Bronchus fibroblast of lung (primary cell): ENCODE measurements around the gene DSN1. TPM values are rescaled to one million over a fixed set of nuclear protein-coding genes. Genes with fewer than 3 reads are reported as not detected.

Source experiments
- total RNA-seq: library from RNA; depleted of rRNA; stranded (reverse); fragments of >200 nt; gene quantifications from 2 replicates; pipeline ENCODE4 v1.2.3, GENCODE V29; 2015

Gene DSN1, protein sequence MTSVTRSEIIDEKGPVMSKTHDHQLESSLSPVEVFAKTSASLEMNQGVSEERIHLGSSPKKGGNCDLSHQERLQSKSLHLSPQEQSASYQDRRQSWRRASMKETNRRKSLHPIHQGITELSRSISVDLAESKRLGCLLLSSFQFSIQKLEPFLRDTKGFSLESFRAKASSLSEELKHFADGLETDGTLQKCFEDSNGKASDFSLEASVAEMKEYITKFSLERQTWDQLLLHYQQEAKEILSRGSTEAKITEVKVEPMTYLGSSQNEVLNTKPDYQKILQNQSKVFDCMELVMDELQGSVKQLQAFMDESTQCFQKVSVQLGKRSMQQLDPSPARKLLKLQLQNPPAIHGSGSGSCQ
- total RNA-seq = 30.6 and 37.2 TPM in 2 replicates

DNA sequence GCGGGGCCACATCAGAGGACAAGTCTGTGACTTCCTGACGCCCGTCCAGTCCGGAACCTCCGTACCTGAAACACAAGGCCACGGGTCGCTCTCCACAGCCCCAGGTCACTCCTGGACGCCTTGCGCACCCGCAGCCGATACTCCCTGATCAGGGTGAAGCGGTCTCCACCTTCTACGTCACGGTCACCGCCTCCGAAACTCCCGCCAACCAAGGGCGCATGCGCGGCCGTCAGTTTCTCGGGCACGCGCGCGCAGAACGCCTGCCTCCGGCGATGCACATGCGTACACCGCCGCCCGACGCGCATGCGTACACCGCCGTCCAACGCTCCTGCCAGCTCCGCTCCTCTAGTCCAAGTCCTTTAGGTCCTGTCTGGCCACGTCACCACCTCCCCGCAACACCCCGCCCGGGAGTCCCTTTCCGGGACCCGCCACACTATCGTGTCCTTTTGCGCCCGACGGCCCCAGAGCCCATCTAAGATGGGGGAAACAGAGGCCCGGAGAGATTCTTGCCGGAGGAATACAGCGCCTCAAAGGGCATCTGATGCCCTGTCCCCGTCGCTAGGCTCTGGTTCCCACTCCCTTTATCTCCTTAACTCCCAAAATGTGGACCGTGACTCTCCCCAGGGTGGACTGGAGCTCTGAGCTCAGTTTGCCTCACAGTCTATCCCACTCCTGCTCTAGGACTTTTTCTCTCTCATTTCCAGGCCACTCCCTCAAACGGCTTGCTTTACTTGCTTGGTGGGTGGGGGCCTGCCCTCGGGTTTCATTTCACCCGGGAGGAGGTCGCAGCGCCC, at the start of gene DSN1:
Gene DSN1 (minus strand): TSS at position 167 of the 794 bp plus-strand sequence. CDS start 2,305 bp downstream, outside the sequence.

DNA sequence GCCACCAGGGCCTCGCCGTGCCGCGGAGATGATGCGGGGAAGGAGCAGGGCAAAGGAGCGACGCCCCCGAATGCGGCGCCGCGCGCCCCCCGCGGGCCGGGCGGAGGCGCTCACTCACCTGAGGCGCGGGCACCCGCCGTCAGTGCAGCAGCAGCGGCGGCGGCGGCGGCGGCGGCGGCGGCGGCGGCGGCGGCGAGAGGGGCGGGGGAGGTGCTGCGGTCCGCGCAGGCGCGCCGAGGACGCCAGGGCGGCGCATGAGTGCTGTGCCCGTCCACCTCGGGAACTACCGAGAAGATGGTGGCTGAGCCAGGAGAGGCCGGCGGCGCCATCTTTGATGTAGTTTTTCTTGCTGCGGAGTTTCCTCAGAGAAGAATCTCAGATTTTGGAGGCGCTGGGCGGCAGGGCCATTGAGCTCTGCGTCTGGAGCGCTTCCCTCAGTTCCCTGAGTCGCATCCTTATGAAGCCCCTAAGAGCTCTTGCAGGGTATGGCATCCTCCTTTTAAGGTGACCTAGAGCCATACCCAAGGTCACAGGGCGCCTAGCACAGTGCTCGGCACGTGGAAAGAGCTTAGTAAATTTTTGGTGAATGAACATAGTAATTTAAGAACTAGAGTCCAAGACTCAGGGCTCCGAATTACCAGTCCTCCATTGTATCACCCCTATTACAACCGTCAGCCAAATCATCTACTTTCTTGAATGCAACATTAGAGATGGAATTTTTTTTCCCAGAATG, 27.5 kb downstream of the DSN1 start, which contains the start of gene NDRG3:
Gene NDRG3 (minus strand): TSS at position 164 of the 733 bp plus-strand sequence. CDS start 24,355 bp downstream, outside the sequence.

Other genes starting within 250 kb of the DSN1 start
- gene MYL9, start 232.2 kb downstream of the DSN1 start, total RNA-seq = 54.1 and 78.6 TPM in 2 replicates
- gene TGIF2, start 200.2 kb downstream of the DSN1 start, total RNA-seq = 8.6 and 9.1 TPM in 2 replicates
- gene RAB5IF, start 168.0 kb downstream of the DSN1 start, total RNA-seq = 109 and 112 TPM in 2 replicates
- gene SLA2, start 127.6 kb downstream of the DSN1 start, total RNA-seq = not detected in 2 replicates
- 14.4 and 17.1 TPM in 2 replicates for gene NDRG3, start 27.7 kb downstream of the DSN1 start, total RNA-seq
- gene TLDC2, start 102.4 kb upstream of the DSN1 start, total RNA-seq = 0.15 and 0.34 TPM in 2 replicates
- 11.6 and 14.3 TPM in 2 replicates for gene SAMHD1, start 177.9 kb upstream of the DSN1 start, total RNA-seq